Loucy (cell line): ENCODE results near the gene PTPRT.

ENCODE experiments used
- EZH2phosphoT487 ChIP-seq: fragments of 200-600 bp; IDR thresholded peaks from 2 replicates; pipeline ENCODE4 v1.6.1; 2018; ENCODE audit warnings: antibody characterized with exemption, mild to moderate bottlenecking, moderate library complexity, borderline replicate concordance
- TF ChIP-seq, protein P1 (sequence below): fragments of 200-600 bp; sonication (generic); conservative IDR thresholded peaks from 2 replicates; pipeline ENCODE4 v1.5.1; 2014; ENCODE audit warnings: mild to moderate bottlenecking, antibody characterized with exemption, low read length

DNA sequence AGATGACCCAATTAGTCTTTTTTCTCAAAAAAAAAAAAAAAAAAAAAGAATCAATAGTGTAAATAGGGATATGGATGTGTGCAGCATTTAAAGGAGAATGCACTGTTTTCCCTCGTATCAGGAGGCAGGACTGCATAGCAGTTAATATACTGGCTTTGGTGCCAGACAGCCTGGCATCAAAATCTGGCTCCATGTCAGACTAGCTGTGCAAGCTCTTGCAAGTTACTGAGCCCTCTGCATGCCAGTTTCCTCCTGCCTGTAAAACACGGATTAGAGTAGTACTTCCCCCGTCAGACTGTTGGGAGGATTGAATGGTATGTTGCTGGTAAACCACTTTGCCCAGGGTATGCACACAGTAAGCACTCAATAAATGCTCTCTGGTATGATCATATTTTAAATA is 977.3 kb downstream of the PTPRT start:
- TF ChIP-seq, protein P1, sequence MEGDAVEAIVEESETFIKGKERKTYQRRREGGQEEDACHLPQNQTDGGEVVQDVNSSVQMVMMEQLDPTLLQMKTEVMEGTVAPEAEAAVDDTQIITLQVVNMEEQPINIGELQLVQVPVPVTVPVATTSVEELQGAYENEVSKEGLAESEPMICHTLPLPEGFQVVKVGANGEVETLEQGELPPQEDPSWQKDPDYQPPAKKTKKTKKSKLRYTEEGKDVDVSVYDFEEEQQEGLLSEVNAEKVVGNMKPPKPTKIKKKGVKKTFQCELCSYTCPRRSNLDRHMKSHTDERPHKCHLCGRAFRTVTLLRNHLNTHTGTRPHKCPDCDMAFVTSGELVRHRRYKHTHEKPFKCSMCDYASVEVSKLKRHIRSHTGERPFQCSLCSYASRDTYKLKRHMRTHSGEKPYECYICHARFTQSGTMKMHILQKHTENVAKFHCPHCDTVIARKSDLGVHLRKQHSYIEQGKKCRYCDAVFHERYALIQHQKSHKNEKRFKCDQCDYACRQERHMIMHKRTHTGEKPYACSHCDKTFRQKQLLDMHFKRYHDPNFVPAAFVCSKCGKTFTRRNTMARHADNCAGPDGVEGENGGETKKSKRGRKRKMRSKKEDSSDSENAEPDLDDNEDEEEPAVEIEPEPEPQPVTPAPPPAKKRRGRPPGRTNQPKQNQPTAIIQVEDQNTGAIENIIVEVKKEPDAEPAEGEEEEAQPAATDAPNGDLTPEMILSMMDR = no peak
- TF ChIP-seq EZH2phosphoT487 = no peak
